ENCODE measurements around the gene AGAP1. TPM values are rescaled to one million over a fixed set of nuclear protein-coding genes. Genes with fewer than 3 reads are reported as not detected.

Gene AGAP1
- total RNA-seq, 2 experiments from 2014 or later: 0.89 to 0.97 TPM

GRCh38 chr2:236180076-236180816 lies 686.4 kb downstream of the AGAP1 start:
- POLR2A ChIA-PET: no interaction called here

DNA sequence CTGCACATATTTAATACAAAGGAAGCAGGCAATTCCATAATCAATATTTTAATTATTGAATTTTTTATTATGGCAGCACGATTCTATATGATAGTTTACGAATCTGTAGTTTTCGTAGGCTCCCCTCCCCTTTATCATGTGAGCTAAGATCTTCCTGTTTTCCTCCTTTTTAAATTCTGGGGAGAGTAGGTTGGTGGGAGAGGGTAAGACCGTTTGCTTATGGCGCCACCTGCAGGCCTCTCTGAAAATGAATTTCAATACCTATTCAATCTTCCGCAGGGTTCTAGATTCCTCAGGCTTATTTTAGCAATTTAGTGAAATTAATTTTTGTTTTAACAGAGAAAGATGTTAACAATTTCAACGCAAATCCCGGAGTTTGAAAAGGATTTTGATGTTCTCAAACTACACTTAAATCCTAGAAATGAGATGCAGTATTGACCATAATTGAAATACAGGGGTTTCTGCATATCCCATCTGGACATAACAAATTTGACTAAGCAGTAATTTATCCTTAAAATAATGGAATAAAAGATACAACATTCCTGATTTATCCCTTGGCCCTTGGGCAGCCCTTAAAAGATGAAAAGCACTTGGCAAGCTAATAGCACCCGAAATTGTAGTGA lies 687.1 kb downstream of the AGAP1 start:
- peak; percentile 40 for DNase-seq
- Mint-ChIP-seq H3K4me1 (peaks cover 2% of the 10 kb centered on the region), H3K27ac (no peak overlapping the region), H3K9me3 (no peaks in the 10 kb centered on the region), H3K36me3 (ENCODE audit: low read depth) (no peaks in the 10 kb centered on the region), H3K27me3 (peaks cover 46% of the 10 kb centered on the region), H3K4me3 (no peak overlapping the region)
- ChIA-PET CTCF (interaction anchor here (2.4 kb wide), 1 partner anchor 10 kb away, joined by 12 read pairs; no protein-coding TSS in a partner anchor), POLR2A (no interaction called here)

More at GRCh38 chr2:236180076-236180816, 686.4 kb downstream of the AGAP1 start:
- CTCF ChIA-PET: interaction anchor here (0.6 to 2.4 kb wide), 2 partner anchors 10 to 401 kb away, joined by 3 to 12 read pairs; no protein-coding TSS in a partner anchor
- H3K9me3 Mint-ChIP-seq: no peaks in the 10 kb centered on the region
- H3K27me3 Mint-ChIP-seq: peaks cover 52% of the 10 kb centered on the region
- no peak for DNase-seq
- H3K4me1 Mint-ChIP-seq: peaks cover 2% of the 10 kb centered on the region
- H3K4me3 Mint-ChIP-seq: no peak overlapping the region
- no peak overlapping the region for H3K27ac Mint-ChIP-seq
- no peaks in the 10 kb centered on the region for H3K36me3 Mint-ChIP-seq (ENCODE audit: low read depth)
